Measurements from ENCODE around the gene PIK3R3.
A peak's percentile ranks its signal among the peaks of the same experiment; 100 is the strongest.
"Not testable (repeated sequence)": the region's sequence is repeated elsewhere in the genome, so short reads cannot be mapped to it uniquely, and the experiment has no call there.

PIK3R3 gene

GRCh38 chr1:46061146-46061545, 71.3 kb downstream of the PIK3R3 start:
- no peak for DNase-seq

- DNase-seq: no peak
These were observed 73.5 kb downstream of the PIK3R3 start for GRCh38 chr1:46058936-46059335.

- DNase-seq: no peak
These were observed 74.6 kb downstream of the PIK3R3 start for GRCh38 chr1:46057781-46058180.

GRCh38 chr1:46057215-46057614, 75.2 kb downstream of the PIK3R3 start:
- not testable (repeated sequence) for DNase-seq

GRCh38 chr1:46056325-46056724, 76.1 kb downstream of the PIK3R3 start:
- no peak for DNase-seq

- DNase-seq: no peak
These were observed 78.7 kb downstream of the PIK3R3 start for GRCh38 chr1:46053734-46054133.

- no peak for DNase-seq
These were observed 88.3 kb downstream of the PIK3R3 start for GRCh38 chr1:46044116-46044515.

GRCh38 chr1:46043458-46044017, 88.9 kb downstream of the PIK3R3 start:
- no peak for DNase-seq

GRCh38 chr1:46041974-46042373, 90.5 kb downstream of the PIK3R3 start:
- DNase-seq: no peak

- DNase-seq: no peak
These were observed 90.9 kb downstream of the PIK3R3 start for GRCh38 chr1:46041551-46041950.

GRCh38 chr1:46039571-46040052, 92.8 kb downstream of the PIK3R3 start:
- DNase-seq: no peak

- peak; percentile 41 for DNase-seq
These were observed 95.3 kb downstream of the PIK3R3 start for GRCh38 chr1:46036894-46037839.

- DNase-seq: no peak
These were observed 97.6 kb downstream of the PIK3R3 start for GRCh38 chr1:46034601-46035516.

GRCh38 chr1:46030876-46031660, 101.4 kb downstream of the PIK3R3 start:
- no peak for DNase-seq

- DNase-seq: no peak
These were observed 102.2 kb downstream of the PIK3R3 start for GRCh38 chr1:46030074-46030870.

- DNase-seq: no peak
These were observed 104.4 kb downstream of the PIK3R3 start for GRCh38 chr1:46027788-46028573.

GRCh38 chr1:46026531-46026930, 105.9 kb downstream of the PIK3R3 start:
- no peak for DNase-seq

- DNase-seq: no peak
These were observed 111.1 kb downstream of the PIK3R3 start for GRCh38 chr1:46021046-46021996.

GRCh38 chr1:46020010-46020409, 112.4 kb downstream of the PIK3R3 start:
- DNase-seq: no peak

Measured in amniotic stem cell (primary cell).